ENCODE data around the gene KXD1. TPM values are rescaled to one million over a fixed set of nuclear protein-coding genes. Genes with fewer than 3 reads are reported as not detected.
"Not testable (repeated sequence)": the region's sequence is repeated elsewhere in the genome, so short reads cannot be mapped to it uniquely, and the experiment has no call there.

Gene KXD1
- total and polyA plus RNA-seq, 2 donors: 42.6 to 81.9 TPM

DNA sequence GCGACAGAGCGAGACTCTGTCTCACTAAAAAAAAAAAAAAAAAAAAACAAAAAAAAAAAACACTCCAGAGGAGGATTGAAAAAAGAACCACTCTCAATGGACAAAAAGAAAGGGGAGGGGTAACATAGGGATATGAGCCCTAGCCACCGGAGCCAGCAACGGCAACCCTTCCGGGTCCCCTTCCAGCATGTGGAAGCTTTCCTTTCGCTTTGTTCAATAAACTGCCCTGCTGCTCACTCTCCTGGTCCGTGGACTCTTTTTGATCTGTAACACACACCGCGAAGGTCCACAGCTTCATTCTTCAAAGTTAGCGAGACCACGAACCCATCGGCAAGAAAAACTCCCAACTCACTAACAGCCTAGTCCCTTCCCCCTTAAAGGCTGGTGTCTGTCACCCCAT is 29.9 kb downstream of the KXD1 start:
- 94% methylated on average over 12 of the region's 12 CpGs for WGBS
- H3K27me3 ChIP-seq (ENCODE audit: control insufficient read depth in 2 of 2, insufficient read depth in 1 of 2, low read length in 1 of 2): no peaks in the 10 kb centered on the region
- DNase-seq (ENCODE audit: low read depth in 6 of 9, low spot score in 9 of 9): no peak
- peak overlapping the region in 1 of 2 donors; percentile 8 for H3K27ac ChIP-seq (ENCODE audit: low read depth in 1 of 2, low read length in 1 of 2)
- H3K9me3 ChIP-seq (ENCODE audit: control insufficient read depth in 2 of 2, insufficient read depth in 1 of 2, low read length in 1 of 2): no peaks in the 10 kb centered on the region
- peaks cover 13 to 31% of the 10 kb centered on the region in 2 donors for H3K4me1 ChIP-seq (ENCODE audit: control insufficient read depth in 2 of 2, insufficient read depth in 2 of 2, low read length in 2 of 2)
- no peak overlapping the region for H3K4me3 ChIP-seq (ENCODE audit: low read length in 2 of 2)
- H3K36me3 ChIP-seq (ENCODE audit: control insufficient read depth in 2 of 2, insufficient read depth in 2 of 2, low read length in 1 of 2): peaks cover 10% of the 10 kb centered on the region in 2 donors

DNA sequence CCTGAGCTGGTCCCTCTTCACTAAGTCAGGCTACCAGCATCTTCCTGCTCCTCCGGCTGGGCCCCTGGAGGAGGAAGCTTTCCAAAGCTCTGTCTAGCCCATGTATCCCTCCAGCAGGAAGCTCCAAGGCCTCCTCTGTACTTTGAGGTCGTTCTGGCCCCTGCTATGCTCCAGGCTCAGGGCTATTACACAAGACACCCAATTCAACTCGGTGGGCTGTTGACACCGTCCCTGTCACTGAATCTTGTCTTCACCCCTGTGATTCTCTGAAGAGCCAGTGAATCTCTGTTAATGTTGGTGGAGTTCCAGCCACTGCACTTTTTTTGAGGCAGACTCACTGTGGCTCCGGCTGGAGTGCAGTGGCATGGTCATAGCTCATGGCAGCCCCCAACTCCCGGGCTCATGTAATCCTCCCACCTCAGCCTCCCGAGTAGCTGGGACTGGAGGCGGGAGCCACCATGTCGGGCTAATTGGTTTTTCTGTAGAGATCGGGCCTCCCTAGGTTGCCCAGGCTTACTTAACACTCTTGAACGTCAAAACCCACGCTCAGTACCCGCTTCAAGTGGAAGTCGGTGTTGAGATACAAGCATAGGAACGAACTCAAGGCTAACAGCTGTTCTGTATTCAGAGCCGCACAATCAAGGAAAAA is 30.4 kb downstream of the KXD1 start:
- Histone ChIP-seq H3K4me3 (ENCODE audit: low read length in 2 of 2) (peak overlapping the region; percentile 64 to 88), H3K36me3 (ENCODE audit: control insufficient read depth in 2 of 2, insufficient read depth in 2 of 2, low read length in 1 of 2) (peaks cover 10% of the 10 kb centered on the region in 2 donors), H3K4me1 (ENCODE audit: control insufficient read depth in 2 of 2, insufficient read depth in 2 of 2, low read length in 2 of 2) (peaks cover 13 to 31% of the 10 kb centered on the region in 2 donors), H3K9me3 (ENCODE audit: control insufficient read depth in 2 of 2, insufficient read depth in 1 of 2, low read length in 1 of 2) (no peaks in the 10 kb centered on the region), H3K27ac (ENCODE audit: low read depth in 1 of 2, low read length in 1 of 2) (peak overlapping the region; percentile 96 to 99), H3K27me3 (ENCODE audit: control insufficient read depth in 2 of 2, insufficient read depth in 1 of 2, low read length in 1 of 2) (peaks cover 0 to 4% of the 10 kb centered on the region in 2 donors)
- DNase-seq (ENCODE audit: low read depth in 6 of 9, low spot score in 9 of 9): peak in 1 of 9 donors; percentile 42
- WGBS: 39% methylated on average over 16 of the region's 16 CpGs

DNA sequence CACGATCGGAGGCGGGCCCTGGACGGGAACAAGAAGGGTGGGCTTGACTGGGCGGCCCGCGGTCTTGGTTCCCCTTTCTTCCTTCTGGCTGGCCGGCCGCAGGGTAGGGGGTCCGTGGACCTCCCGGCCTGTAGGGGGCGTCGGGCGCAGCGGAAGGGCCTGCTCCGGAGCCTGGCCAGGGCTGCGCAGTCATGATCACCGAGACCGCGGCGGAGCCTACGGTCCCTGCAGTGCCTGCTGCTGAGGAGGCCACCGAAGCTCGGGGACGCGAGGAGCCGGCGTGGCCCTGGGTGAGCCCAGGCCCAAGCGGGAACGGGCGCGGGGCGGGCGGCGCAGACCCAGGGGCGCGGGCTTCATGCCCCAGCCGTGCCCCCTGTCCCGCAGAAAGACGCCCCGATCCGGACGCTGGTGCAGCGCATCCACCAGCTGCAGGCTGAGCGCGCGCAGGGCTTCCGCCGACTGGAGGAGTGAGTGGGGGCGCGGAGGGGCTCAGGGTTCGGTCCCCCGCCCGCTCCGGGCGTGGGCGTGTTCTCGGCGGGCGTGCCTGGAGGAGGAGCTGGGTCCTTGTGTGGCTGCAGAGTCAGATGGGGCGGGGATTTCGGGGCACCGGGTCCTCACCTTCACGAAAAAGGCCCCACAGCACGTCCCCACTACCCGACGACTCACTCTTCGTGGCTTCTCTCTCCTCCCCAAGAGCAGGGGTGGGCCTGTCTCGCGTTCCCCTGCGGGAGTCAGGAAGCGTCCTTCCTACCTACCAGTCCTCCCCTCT is 31.1 kb downstream of the KXD1 start, which contains the start of gene REX1BD:
REX1BD (plus strand) TSS at position 188 of the 769 bp plus-strand sequence; CDS start at position 192, 4 bp downstream.
- peaks cover 10% of the 10 kb centered on the region in 2 donors for H3K36me3 ChIP-seq (ENCODE audit: control insufficient read depth in 2 of 2, insufficient read depth in 2 of 2, low read length in 1 of 2)
- H3K9me3 ChIP-seq (ENCODE audit: control insufficient read depth in 2 of 2, insufficient read depth in 1 of 2, low read length in 1 of 2): no peaks in the 10 kb centered on the region
- H3K27ac ChIP-seq (ENCODE audit: low read depth in 1 of 2, low read length in 1 of 2): peak within 1 kb of the TSS; percentile 96 to 99
- peak; percentile 77 to 96 (median 88) for DNase-seq (ENCODE audit: low read depth in 6 of 9, low spot score in 9 of 9)
- H3K4me1 ChIP-seq (ENCODE audit: control insufficient read depth in 2 of 2, insufficient read depth in 2 of 2, low read length in 2 of 2): peaks cover 13 to 37% of the 10 kb centered on the region in 2 donors
- H3K27me3 ChIP-seq (ENCODE audit: control insufficient read depth in 2 of 2, insufficient read depth in 1 of 2, low read length in 1 of 2): peaks cover 7 to 11% of the 10 kb centered on the region in 2 donors
- WGBS: under 1% methylated on average over 72 of the region's 72 CpGs
- H3K4me3 ChIP-seq (ENCODE audit: low read length in 2 of 2): peak within 1 kb of the TSS; percentile 64 to 88

DNA sequence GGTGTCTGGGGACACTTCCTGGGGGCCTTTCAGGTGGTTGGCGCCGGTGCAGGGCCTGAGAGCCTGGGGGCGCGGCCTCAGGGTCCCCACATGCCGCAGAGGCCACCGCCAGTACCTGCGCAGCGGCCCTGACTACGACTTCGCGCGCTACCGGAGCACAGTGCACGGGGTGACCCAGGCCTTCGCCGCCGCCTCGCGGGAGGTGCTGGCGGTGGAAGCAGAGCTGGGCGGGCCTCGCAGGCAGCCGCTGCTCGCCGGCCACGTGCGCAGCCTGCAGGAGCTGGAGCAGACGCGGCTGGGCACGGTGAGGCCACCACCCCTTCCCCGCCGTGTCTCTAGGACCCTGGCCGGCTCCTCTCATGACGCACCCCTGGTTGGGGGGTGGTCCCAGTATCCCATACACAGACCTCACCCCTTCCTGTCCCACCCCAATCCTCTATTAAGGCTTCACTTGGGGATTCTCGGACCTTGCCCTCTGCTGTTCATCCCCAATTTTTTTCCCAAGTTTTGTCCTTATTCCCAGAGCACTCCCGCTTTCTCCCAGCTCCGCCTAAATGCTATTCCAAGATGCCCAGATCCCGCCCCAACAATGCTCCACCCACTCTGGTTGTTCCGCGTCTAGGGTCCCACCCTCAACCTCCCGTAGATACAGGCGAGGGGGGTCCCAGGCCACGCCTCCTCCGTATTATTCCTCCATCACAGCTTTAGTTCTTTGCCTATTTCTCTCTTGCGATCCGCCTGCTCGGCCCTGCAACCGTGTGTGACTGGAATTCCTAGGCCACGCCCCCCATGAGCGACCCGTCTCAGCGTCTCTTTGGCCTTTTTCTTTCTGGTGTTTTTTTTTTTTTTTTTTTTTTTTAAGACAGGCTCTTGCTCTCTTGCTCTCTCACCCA is 32.0 kb downstream of the KXD1 start:
- Histone ChIP-seq H3K27me3 (ENCODE audit: control insufficient read depth in 2 of 2, insufficient read depth in 1 of 2, low read length in 1 of 2) (peaks cover 13 to 19% of the 10 kb centered on the region in 2 donors), H3K27ac (ENCODE audit: low read depth in 1 of 2, low read length in 1 of 2) (peak overlapping the region; percentile 96 to 99), H3K4me3 (ENCODE audit: low read length in 2 of 2) (peak overlapping the region; percentile 64 to 88), H3K36me3 (ENCODE audit: control insufficient read depth in 2 of 2, insufficient read depth in 2 of 2, low read length in 1 of 2) (peaks cover 10% of the 10 kb centered on the region in 2 donors), H3K4me1 (ENCODE audit: control insufficient read depth in 2 of 2, insufficient read depth in 2 of 2, low read length in 2 of 2) (peaks cover 21 to 44% of the 10 kb centered on the region in 2 donors), H3K9me3 (ENCODE audit: control insufficient read depth in 2 of 2, insufficient read depth in 1 of 2, low read length in 1 of 2) (no peaks in the 10 kb centered on the region)
- 25% methylated on average over 52 of the region's 52 CpGs for WGBS
- DNase-seq (ENCODE audit: low read depth in 6 of 9, low spot score in 9 of 9): peak in 3 of 9 donors; percentile 46 to 60 (median 57)

DNA sequence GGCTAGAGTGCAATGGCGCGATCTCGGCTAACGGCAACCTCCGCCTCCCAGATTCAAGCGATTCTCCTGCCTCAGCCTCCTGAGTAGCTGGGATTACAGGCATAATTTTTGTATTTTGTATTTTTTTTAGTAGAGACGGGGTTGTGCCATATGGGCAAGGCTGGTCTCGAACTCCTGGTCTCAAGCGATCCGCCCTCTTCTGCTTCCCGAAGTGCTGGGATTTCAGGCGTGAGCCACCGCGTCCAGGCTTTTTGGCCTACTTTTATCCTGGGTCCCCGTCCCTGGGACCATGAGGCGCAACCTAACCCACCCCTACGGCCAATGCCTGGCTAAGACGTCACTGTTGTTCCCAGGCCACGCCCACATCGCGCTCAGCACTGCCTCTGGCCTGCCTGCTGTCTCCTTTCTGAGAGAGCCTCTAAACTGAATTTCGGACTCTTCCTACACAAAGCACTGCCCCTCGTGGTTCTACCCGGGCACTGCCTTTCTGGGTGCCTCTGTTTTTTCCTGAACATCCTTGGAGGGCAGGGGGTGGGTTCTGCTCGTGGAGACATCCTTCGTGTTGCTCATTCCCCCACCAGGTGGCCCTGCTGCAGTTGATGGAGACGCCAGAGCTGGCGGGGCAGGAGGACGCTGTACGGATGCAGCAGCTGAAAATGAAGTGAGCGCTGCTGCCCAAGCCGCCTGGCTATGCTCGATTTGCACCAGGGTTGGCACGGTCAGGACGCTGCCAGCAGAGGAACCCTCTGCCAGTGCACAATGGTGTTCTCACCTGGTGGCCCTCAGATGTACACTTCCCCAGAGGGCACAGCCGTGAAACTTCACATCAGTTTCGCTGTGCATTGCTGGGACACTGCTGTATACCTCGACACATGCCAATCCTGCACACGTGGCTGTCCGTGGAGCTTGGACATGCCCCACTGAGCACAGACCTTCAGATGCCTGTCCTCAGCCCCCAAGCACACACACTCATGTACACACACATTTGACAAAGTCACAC is 32.9 kb downstream of the KXD1 start:
- 86% methylated on average over 40 of the region's 40 CpGs for WGBS
- peaks cover 22 to 28% of the 10 kb centered on the region in 2 donors for H3K27me3 ChIP-seq (ENCODE audit: control insufficient read depth in 2 of 2, insufficient read depth in 1 of 2, low read length in 1 of 2)
- no peak overlapping the region for H3K4me3 ChIP-seq (ENCODE audit: low read length in 2 of 2)
- peaks cover 23 to 47% of the 10 kb centered on the region in 2 donors for H3K4me1 ChIP-seq (ENCODE audit: control insufficient read depth in 2 of 2, insufficient read depth in 2 of 2, low read length in 2 of 2)
- H3K9me3 ChIP-seq (ENCODE audit: control insufficient read depth in 2 of 2, insufficient read depth in 1 of 2, low read length in 1 of 2): no peaks in the 10 kb centered on the region
- H3K36me3 ChIP-seq (ENCODE audit: control insufficient read depth in 2 of 2, insufficient read depth in 2 of 2, low read length in 1 of 2): peaks cover 10% of the 10 kb centered on the region in 2 donors
- DNase-seq (ENCODE audit: low read depth in 6 of 9, low spot score in 9 of 9): peak in 3 of 9 donors; percentile 27 to 68 (median 51)
- no peak overlapping the region for H3K27ac ChIP-seq (ENCODE audit: low read depth in 1 of 2, low read length in 1 of 2)

DNA sequence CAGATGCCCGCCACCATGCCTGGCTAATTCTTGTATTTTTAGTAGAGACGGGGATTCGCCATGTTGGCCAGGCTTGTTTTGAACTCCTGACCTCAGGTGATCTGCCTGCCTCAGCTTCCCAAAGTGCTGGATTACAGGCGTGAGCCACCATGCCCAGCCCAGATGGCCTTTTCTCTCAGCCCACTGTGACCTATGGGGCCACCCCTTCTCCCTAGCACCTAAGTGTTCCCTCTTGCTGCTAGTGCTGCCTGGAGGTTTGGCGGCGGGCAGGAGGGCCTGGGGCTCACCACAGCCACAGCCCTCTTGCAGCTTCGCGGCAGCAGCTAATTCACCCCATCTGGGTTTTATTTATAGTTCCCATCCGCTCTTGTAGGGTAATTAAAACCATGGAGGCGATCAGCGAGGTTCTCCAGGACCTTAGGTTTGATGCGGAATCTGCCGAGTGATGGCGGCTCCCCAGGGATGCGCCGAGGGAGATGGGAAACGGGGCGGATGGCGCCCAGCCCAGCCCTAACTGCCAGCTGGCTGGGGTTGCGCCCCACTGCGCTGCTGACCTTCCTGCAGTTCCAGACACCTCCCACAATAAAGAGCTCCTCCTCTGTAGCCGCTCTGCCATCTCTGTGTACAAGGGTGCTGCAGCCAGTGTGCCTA is 34.2 kb downstream of the KXD1 start:
- H3K4me1 ChIP-seq (ENCODE audit: control insufficient read depth in 2 of 2, insufficient read depth in 2 of 2, low read length in 2 of 2): peaks cover 23 to 45% of the 10 kb centered on the region in 2 donors
- H3K9me3 ChIP-seq (ENCODE audit: control insufficient read depth in 2 of 2, insufficient read depth in 1 of 2, low read length in 1 of 2): no peaks in the 10 kb centered on the region
- 97% methylated on average over 22 of the region's 22 CpGs for WGBS
- H3K4me3 ChIP-seq (ENCODE audit: low read length in 2 of 2): no peak overlapping the region
- H3K27ac ChIP-seq (ENCODE audit: low read depth in 1 of 2, low read length in 1 of 2): no peak overlapping the region
- H3K36me3 ChIP-seq (ENCODE audit: control insufficient read depth in 2 of 2, insufficient read depth in 2 of 2, low read length in 1 of 2): peaks cover 10% of the 10 kb centered on the region in 2 donors
- H3K27me3 ChIP-seq (ENCODE audit: control insufficient read depth in 2 of 2, insufficient read depth in 1 of 2, low read length in 1 of 2): peaks cover 33 to 41% of the 10 kb centered on the region in 2 donors
- DNase-seq (ENCODE audit: low read depth in 6 of 9, low spot score in 9 of 9): no peak

DNA sequence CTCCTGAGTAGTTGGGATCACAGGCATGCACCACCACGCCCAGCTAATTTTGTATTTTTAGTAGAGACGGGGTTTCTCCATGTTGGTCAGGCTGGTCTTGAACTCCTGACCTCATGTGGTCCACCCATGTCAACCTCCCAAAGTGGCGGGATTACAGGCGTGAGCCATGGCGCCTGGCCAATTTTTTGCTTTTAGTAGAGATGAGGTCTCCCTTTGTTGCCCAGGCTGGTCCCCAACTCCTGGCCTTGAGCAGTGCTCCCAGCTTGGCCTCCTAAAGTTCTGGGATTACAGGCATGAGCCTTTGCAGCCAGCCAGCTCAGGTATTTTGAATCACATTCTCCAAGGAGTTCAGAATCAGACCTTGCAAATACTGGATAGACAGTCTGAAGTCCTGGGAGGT is 35.1 kb downstream of the KXD1 start:
- not testable (repeated sequence) for H3K4me3 ChIP-seq (ENCODE audit: low read length in 2 of 2); DNase-seq (ENCODE audit: low read depth in 6 of 9, low spot score in 9 of 9); H3K9me3 ChIP-seq (ENCODE audit: control insufficient read depth in 2 of 2, insufficient read depth in 1 of 2, low read length in 1 of 2); H3K27ac ChIP-seq (ENCODE audit: low read depth in 1 of 2, low read length in 1 of 2)
- H3K27me3 ChIP-seq (ENCODE audit: control insufficient read depth in 2 of 2, insufficient read depth in 1 of 2, low read length in 1 of 2): peaks cover 35 to 49% of the 10 kb centered on the region in 2 donors
- H3K4me1 ChIP-seq (ENCODE audit: control insufficient read depth in 2 of 2, insufficient read depth in 2 of 2, low read length in 2 of 2): peaks cover 22 to 43% of the 10 kb centered on the region in 2 donors
- 98% methylated on average over 5 of the region's 5 CpGs for WGBS
- peaks cover 10% of the 10 kb centered on the region in 2 donors for H3K36me3 ChIP-seq (ENCODE audit: control insufficient read depth in 2 of 2, insufficient read depth in 2 of 2, low read length in 1 of 2)
